Activated CD4-positive, alpha-beta memory T cell treated with anti-CD3 and anti-CD28 coated beads for 36 hours (primary cell): Measurements from ENCODE around the gene TMEM151B. TPM values are rescaled to one million over a fixed set of nuclear protein-coding genes. Genes with fewer than 3 reads are reported as not detected.
A peak's percentile ranks its signal among the peaks of the same experiment; 100 is the strongest.
"Not testable (repeated sequence)": the region's sequence is repeated elsewhere in the genome, so short reads cannot be mapped to it uniquely, and the experiment has no call there.

Experiments used
- CTCF ChIA-PET: fragments of 350-600 bp; sonication (Branson Sonifier 250); formaldehyde crosslinking; loops from one replicate; lab custom pipeline; 2021; ENCODE audit warnings: antibody characterized with exemption, inconsistent platforms; lab: Charles Lee
- POLR2A ChIA-PET: fragments of 350-600 bp; sonication (Branson Sonifier 250); formaldehyde crosslinking; loops from one replicate; lab custom pipeline; 2021; ENCODE audit warnings: antibody characterized with exemption; lab: Charles Lee
- DNase-seq: peaks from one replicate; pipeline ENCODE4 v3.0.0-alpha.2; 2020
- H3K27ac Mint-ChIP-seq: one replicate; pipeline ENCODE4 v1.8.0; 2021; ENCODE audit warnings: mixed read lengths
- H3K27me3 Mint-ChIP-seq: one replicate; pipeline ENCODE4 v1.8.0; 2021; ENCODE audit warnings: mixed read lengths
- H3K36me3 Mint-ChIP-seq: one replicate; pipeline ENCODE4 v1.8.0; 2021; ENCODE audit warnings: mixed read lengths
- H3K4me1 Mint-ChIP-seq: one replicate; pipeline ENCODE4 v1.8.0; 2021; ENCODE audit warnings: low read depth, mixed read lengths
- H3K4me3 Mint-ChIP-seq: one replicate; pipeline ENCODE4 v1.8.0; 2021; ENCODE audit warnings: mild to moderate bottlenecking, mixed read lengths
- H3K9me3 Mint-ChIP-seq: one replicate; pipeline ENCODE4 v1.8.0; 2021; ENCODE audit warnings: mixed read lengths
- intact Hi-C: fragments of 100-400 bp; cut with micrococcal nuclease; formaldehyde crosslinking; loops from one replicate; pipeline ENCODE4 v1.15.1; 2023
- total RNA-seq, 2 experiments: library from RNA; stranded (reverse); gene quantifications; one replicate each; pipeline ENCODE4 v1.2.3, GENCODE V29; 2021

The TMEM151B gene
- total RNA-seq, 2 experiments from 2014 or later = 0.07 to 0.12 TPM

DNA sequence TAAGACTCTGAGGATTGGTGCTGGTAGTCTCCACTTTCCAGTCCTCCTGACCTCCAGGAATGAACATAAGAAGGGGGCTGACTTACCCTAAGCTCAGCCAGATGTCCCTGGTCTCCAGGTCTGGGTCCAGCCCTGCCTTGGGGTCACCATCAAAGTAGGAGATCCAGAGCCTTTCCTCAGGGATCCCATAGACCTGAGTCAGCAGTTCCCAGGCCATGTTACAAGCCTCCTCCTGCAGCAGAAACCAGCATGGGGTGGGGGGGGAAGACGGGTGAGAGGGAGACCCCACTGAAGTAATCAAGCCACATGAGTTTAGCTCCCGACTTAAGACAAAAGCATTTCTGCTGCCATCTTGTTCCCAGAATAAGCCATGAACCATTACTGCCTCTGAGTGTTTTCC lies 41.1 kb downstream of the TMEM151B start:
- Mint-ChIP-seq H3K27me3 (no peaks in the 10 kb centered on the region), H3K4me1 (peaks cover 20% of the 10 kb centered on the region), H3K27ac (no peak overlapping the region), H3K4me3 (no peak overlapping the region), H3K36me3 (peaks cover 24% of the 10 kb centered on the region), H3K9me3 (no peaks in the 10 kb centered on the region)
- POLR2A ChIA-PET = no interaction called here
- intact Hi-C loops = no loop called here
- CTCF ChIA-PET = interaction anchor here (1.0 to 6.0 kb wide), 3 partner anchors 13 to 215 kb away, joined by 3 to 68 read pairs (median 4); partner anchors contain the start of gene NFKBIE
- DNase-seq = no peak

DNA sequence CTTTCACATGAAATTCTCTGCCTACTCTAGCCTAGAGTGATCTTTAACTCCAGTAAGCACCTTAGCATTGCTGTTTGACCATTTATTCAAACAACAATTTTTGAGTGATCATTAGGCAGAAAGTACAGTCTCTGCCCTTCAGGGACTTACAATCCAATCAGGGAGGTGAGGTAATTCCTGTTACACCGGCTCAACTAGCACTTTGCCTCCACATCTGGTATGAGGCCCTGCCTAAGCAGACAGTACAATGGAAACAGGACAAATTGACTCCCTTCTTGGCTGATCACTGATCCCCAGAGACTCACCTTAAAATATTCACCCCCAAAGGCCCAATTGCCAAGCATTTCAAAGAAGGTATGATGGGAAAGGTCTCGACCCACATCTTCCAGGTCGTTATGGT lies 41.5 kb downstream of the TMEM151B start:
- no peak overlapping the region for H3K27ac Mint-ChIP-seq
- intact Hi-C loops = loop anchor here (2.0 kb wide), 1 partner anchor 43 kb away; no protein-coding TSS in a partner anchor
- ChIA-PET CTCF (interaction anchor here (1.0 to 6.0 kb wide), 5 partner anchors 9 to 88 kb away, joined by 3 to 68 read pairs (median 14); partner anchors contain the start of genes NFKBIE and SLC29A1), POLR2A (no interaction called here)
- peaks cover 20% of the 10 kb centered on the region for H3K4me1 Mint-ChIP-seq
- no peaks in the 10 kb centered on the region for H3K27me3 Mint-ChIP-seq
- no peaks in the 10 kb centered on the region for H3K9me3 Mint-ChIP-seq
- H3K4me3 Mint-ChIP-seq = peak overlapping the region; percentile 98
- DNase-seq = no peak
- peaks cover 24% of the 10 kb centered on the region for H3K36me3 Mint-ChIP-seq

DNA sequence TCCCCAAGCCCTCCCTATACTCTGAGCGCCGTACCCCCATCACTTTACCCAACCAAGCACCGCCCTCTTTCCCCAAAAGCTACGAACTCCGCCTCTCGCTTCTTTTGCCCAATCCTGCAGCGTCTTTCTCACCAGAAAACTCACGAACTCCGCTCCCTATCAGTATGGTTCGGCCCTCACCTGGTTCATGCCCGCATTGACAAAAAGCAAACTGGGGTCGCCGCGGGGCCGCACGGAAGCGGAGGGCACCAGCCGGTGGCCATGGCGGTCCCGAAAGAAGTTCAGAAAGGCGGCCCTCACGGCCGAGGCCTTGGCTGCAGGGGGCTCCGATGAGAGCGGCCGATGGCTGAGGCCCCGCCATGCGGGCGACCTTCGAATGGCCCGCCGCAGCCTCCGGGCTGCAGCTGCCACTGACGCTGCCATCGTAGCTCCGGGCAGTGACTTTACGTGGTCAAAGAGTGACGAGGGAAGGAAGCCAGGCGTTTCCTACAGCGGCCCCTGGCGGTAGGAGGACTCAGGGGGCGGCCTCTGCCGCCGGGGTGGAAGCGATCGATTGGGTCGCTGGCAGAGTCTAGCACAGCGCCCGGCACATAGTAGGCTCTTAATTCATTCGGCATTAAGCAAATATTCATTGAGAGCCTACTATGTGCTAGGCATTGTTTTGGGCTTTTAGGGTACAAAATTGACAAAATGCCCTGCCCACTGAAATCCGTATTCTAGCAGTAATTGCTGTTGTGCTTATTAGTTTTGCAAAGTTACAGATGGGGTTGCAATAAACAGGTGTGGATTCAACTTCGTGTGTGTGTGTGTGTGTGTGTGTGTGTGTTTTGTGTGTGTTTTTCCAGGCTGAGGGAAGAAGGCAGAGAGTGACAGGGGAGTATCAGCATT lies 42.9 kb downstream of the TMEM151B start, which contains the start of gene AARS2:
TSS of gene AARS2 (minus strand) at position 447 of the 888 bp plus-strand sequence. CDS start at position 423, 24 bp downstream.
- H3K4me1 Mint-ChIP-seq = peaks cover 20% of the 10 kb centered on the region
- intact Hi-C loops = loop anchor here (2.0 kb wide), 1 partner anchor 44 kb away; no protein-coding TSS in a partner anchor
- peak; percentile 95 for DNase-seq
- ChIA-PET CTCF (interaction anchor here (0.6 to 6.0 kb wide), 41 partner anchors 10 to 684 kb away, joined by 3 to 68 read pairs (median 4); partner anchors contain the start of genes CDC5L, GTPBP2, NFKBIE and SLC29A1), POLR2A (interaction anchor here (1.0 to 1.9 kb wide), 4 partner anchors 43 to 68 kb away, joined by 3 to 7 read pairs (median 3); partner anchors contain the start of genes HSP90AB1 and TMEM151B)
- no peaks in the 10 kb centered on the region for H3K9me3 Mint-ChIP-seq
- H3K36me3 Mint-ChIP-seq = peaks cover 18% of the 10 kb centered on the region
- peak within 1 kb of the TSS; percentile 89 for H3K27ac Mint-ChIP-seq
- H3K27me3 Mint-ChIP-seq = peaks cover 2% of the 10 kb centered on the region
- H3K4me3 Mint-ChIP-seq = peak within 1 kb of the TSS; percentile 98

DNA sequence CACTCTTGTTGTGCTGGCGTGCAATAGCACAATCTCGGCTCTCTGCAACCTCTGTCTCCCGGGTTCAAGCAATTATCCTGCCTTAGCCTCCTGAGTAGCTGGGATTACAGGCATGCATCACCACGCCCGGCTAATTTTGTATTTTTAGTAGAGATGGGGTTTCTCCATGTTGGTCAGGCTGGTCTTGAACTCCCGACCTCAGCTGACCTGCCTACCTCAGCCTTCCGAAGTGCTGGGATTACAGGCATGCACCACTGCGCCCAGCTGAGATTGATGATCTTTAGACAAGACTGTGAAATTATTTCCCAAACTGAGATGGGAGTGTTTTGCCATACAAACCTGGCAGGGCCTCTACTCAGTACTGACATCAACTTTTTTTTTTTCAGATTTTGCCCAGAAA lies 44.4 kb downstream of the TMEM151B start:
- CTCF ChIA-PET = interaction anchor here (0.7 to 6.0 kb wide), 7 partner anchors 12 to 498 kb away, joined by 3 to 68 read pairs (median 4); partner anchors contain the start of gene NFKBIE
- H3K4me1 Mint-ChIP-seq = peaks cover 20% of the 10 kb centered on the region
- peaks cover 15% of the 10 kb centered on the region for H3K27me3 Mint-ChIP-seq
- peaks cover 11% of the 10 kb centered on the region for H3K36me3 Mint-ChIP-seq
- H3K4me3 Mint-ChIP-seq, H3K9me3 Mint-ChIP-seq, DNase-seq, intact Hi-C loops, H3K27ac Mint-ChIP-seq, POLR2A ChIA-PET: not testable (repeated sequence)

DNA sequence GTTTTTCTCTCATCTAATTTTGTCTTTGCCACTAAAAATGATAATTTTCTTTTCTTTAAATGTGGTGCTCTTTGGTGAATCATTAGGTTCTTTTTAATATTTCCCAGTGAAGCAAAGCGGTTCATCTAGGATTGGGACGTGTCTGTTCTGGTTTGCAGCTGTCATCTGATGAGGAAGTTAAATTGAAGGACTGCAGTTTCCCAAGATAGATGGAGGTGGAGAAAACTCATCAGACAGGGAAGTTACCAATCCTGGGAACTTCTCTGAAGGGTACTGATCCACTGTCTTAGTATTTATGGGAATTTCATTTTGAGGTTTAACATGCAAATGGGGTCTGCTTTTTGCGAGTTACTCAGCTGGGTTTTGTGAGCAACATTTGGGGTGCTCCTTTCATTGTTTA lies 45.3 kb downstream of the TMEM151B start:
- peaks cover 20% of the 10 kb centered on the region for H3K4me1 Mint-ChIP-seq
- CTCF ChIA-PET = interaction anchor here (1.2 to 6.0 kb wide), 2 partner anchors 49 to 91 kb away, joined by 3 to 68 read pairs; partner anchors contain the start of gene NFKBIE
- H3K9me3 Mint-ChIP-seq = no peaks in the 10 kb centered on the region
- intact Hi-C loops = no loop called here
- no peak overlapping the region for H3K4me3 Mint-ChIP-seq
- H3K36me3 Mint-ChIP-seq = peaks cover 5% of the 10 kb centered on the region
- H3K27ac Mint-ChIP-seq = no peak overlapping the region
- DNase-seq = no peak
- H3K27me3 Mint-ChIP-seq = peaks cover 20% of the 10 kb centered on the region
- POLR2A ChIA-PET = no interaction called here

DNA sequence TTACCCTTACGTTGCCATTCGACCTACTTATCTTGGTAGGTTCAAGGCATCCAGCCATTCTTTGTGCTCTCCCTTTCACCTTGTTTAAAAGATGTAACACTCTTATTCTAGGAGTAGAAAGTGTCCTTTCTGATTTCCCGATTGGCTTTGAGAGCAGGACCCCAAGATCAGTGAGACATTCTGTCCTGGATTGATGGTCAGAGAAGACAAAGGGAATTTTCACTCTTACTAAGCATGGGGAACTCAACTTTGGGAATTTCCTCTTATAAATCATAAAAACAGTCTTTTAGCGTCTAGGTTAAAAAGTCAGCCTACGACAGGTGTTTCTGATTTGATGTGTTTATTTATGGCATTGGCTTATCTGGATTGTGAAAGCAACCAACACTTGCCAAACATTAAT lies 45.7 kb downstream of the TMEM151B start:
- peaks cover 3% of the 10 kb centered on the region for H3K36me3 Mint-ChIP-seq
- H3K27ac Mint-ChIP-seq = no peak overlapping the region
- no peak for DNase-seq
- H3K4me1 Mint-ChIP-seq = peaks cover 20% of the 10 kb centered on the region
- H3K4me3 Mint-ChIP-seq = no peak overlapping the region
- intact Hi-C loops = no loop called here
- H3K27me3 Mint-ChIP-seq = peaks cover 24% of the 10 kb centered on the region
- CTCF ChIA-PET = interaction anchor here (6.0 kb wide), 1 partner anchor 49 kb away, joined by 68 read pairs; the partner anchor contains the start of gene NFKBIE
- POLR2A ChIA-PET = no interaction called here
- no peaks in the 10 kb centered on the region for H3K9me3 Mint-ChIP-seq

DNA sequence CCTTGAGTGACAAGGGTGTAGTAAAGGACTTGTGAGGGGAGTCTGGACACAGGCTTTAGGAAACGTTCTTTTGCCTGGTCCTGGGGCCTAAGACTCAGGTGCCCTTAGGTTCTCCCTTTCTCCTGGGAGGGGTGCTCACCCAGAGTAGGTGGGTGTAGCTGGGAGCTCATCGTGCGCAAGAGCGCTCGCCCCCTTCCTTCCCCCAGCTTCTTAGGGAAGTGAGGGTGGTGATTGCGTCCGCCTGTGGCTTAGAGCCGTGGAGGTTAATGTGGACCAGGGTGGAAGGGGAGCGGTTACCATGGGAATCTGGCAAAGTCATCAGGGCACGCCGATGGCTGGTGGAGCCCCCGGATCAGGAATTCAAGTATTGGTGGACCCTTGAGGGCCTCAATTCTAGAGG lies 46.2 kb downstream of the TMEM151B start:
- ChIA-PET POLR2A (no interaction called here), CTCF (interaction anchor here (6.0 kb wide), 1 partner anchor 50 kb away, joined by 68 read pairs; the partner anchor contains the start of gene NFKBIE)
- peaks cover 17% of the 10 kb centered on the region for H3K4me1 Mint-ChIP-seq
- peaks cover 2% of the 10 kb centered on the region for H3K36me3 Mint-ChIP-seq
- H3K27me3 Mint-ChIP-seq = peaks cover 24% of the 10 kb centered on the region
- H3K27ac Mint-ChIP-seq = no peak overlapping the region
- DNase-seq = no peak
- H3K9me3 Mint-ChIP-seq = no peaks in the 10 kb centered on the region
- intact Hi-C loops = no loop called here
- H3K4me3 Mint-ChIP-seq = no peak overlapping the region

DNA sequence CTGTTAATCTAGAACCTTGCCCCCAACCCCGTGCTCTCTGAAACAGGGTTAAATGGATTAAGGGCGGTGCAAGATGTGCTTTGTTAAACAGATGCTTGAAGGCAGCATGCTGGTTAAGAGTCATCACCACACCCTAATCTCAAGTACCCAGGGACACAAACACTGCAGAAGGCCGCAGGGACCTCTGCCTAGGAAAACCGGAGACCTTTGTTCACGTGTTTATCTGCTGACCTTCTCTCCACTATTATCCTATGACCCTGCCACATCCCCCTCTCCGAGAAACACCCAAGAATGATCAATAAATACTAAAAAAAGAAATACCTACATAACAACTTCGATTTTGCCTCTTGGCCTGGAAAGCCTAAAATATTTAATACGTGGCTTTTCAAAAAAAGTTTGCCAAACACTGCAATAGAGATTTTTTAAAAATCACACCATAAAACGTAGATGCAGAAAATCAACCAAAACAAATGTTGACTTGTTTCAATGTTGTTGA lies 46.9 kb downstream of the TMEM151B start:
- H3K4me1 Mint-ChIP-seq, H3K27ac Mint-ChIP-seq, H3K9me3 Mint-ChIP-seq, intact Hi-C loops, DNase-seq, H3K4me3 Mint-ChIP-seq, CTCF ChIA-PET, H3K36me3 Mint-ChIP-seq: not testable (repeated sequence)
- POLR2A ChIA-PET = interaction anchor here (0.6 kb wide), 1 partner anchor 10 kb away, joined by 3 read pairs; no protein-coding TSS in a partner anchor
- peaks cover 24% of the 10 kb centered on the region for H3K27me3 Mint-ChIP-seq

DNA sequence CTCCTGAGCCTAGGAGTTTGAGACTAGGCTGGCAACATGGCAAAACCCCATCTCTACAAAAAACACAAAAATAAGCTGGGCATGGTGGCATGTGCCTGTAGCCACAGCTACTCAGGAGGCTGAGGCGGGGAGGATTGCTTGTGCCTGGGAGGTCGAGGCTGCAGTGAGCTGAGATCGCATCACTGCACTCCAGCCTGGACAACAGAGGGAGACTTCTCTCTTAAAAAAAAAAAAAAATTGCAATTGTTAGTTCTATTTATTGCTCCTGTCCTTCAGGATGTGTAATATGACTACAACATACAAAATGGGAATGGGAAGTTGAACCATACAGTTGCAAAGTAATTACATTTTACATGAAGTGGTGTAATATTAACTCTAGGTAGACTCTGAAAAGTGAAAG lies 51.0 kb downstream of the TMEM151B start:
- Mint-ChIP-seq H3K9me3 (no peaks in the 10 kb centered on the region), H3K36me3 (no peaks in the 10 kb centered on the region), H3K4me1 (no peaks in the 10 kb centered on the region), H3K4me3 (no peak overlapping the region), H3K27ac (no peak overlapping the region), H3K27me3 (peaks cover 24% of the 10 kb centered on the region)
- POLR2A ChIA-PET = no interaction called here
- no peak for DNase-seq
- CTCF ChIA-PET = interaction anchor here (0.7 kb wide), 1 partner anchor 60 kb away, joined by 3 read pairs; no protein-coding TSS in a partner anchor
- intact Hi-C loops = no loop called here

DNA sequence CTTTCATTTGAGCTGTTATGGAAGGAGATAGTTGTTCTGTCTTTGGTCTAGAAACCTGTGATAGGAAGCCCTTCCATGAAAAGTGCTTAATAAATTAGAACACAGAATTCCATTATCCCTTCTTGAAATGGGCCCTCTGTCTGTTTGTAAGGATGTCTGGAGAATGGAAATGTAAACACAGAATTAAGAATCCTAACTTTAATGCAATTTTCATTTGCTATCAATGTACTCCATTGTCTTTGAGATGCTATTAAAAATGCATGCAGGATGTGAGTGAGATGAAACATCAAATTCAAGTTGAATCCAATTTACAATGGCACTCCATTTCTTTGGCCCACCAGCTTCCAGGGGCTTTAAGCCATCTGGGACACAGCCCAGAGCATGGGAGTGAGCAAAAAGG lies 56.8 kb downstream of the TMEM151B start:
- CTCF ChIA-PET = interaction anchor here (0.7 to 1.4 kb wide), 3 partner anchors 10 to 14 kb away, joined by 3 to 6 read pairs (median 4); partner anchors contain the start of gene AARS2
- Mint-ChIP-seq H3K36me3 (no peaks in the 10 kb centered on the region), H3K27me3 (peaks cover 14% of the 10 kb centered on the region), H3K4me3 (no peak overlapping the region), H3K4me1 (no peaks in the 10 kb centered on the region), H3K27ac (no peak overlapping the region), H3K9me3 (no peaks in the 10 kb centered on the region)
- POLR2A ChIA-PET = no interaction called here
- DNase-seq = no peak
- intact Hi-C loops = no loop called here

DNA sequence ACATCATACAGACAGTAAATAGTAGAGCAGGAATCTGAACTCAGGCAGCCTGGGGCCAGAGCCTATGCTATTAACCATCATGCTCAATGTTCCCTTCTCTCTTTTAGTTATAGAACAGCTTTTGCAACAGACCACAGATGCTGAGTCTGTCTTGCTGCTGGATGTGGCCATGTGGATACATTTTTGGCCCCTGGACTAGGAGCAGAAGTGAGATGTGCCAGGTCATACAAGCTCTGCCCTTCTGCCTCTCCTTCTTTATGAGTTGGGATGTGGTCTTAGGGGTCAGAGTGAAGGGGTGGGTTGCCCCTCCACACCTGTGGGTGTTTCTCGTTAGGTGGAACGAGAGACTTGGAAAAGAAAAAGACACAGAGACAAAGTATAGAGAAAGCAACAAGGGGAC lies 57.5 kb downstream of the TMEM151B start:
- Mint-ChIP-seq H3K27ac (no peak overlapping the region), H3K36me3 (no peaks in the 10 kb centered on the region), H3K4me3 (no peak overlapping the region), H3K27me3 (peaks cover 14% of the 10 kb centered on the region), H3K4me1 (no peaks in the 10 kb centered on the region), H3K9me3 (no peaks in the 10 kb centered on the region)
- intact Hi-C loops = no loop called here
- ChIA-PET POLR2A (no interaction called here), CTCF (interaction anchor here (1.0 to 1.4 kb wide), 2 partner anchors 9 to 15 kb away, joined by 3 to 6 read pairs; partner anchors contain the start of gene AARS2)
- no peak for DNase-seq
